ENCODE data around the gene KCNN3.

The KCNN3 gene

DNA sequence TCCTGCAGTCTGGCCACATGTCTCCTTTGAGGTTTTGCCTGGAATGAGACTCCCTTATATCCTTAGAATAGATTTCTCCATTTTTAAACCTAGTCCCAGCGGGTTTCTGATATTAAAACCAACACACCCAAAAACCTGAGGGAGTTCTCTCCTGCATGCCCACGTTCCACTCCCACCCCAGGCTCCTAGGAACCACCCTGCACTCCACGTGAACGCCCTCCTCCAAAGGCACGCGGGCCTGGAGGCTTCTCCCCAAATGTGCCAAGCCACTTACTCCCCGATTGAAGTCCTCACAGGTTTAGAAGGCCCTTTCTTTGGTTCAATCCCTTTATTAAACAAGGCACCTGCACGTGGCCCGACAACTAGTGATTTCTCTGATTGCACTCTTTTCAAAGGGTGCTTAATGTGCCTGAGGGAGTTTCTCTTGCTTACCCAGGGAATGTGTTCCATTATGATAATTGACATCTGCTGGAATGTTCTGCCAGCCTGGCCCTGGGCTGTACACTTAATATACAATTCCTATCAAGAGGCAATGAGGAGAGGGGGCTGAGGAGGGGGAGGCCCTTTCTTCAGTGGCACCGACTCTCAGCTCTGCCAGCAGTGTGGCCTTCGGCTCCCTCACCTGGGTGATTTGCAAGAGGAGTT lies 157.8 kb downstream of the KCNN3 start:
- ATAC-seq = no peak
- TF ChIP-seq CSDC2 (CRISPR knock-in tag; IDR thresholded peaks at IDR 0.05) (no peak), PPARA (CRISPR knock-in tag; IDR thresholded peaks at IDR 0.05; ENCODE audit: borderline replicate concordance) (no peak), CSRNP3 (CRISPR knock-in tag; IDR thresholded peaks at IDR 0.05) (no peak), TCF4 (CRISPR knock-in tag; IDR thresholded peaks at IDR 0.05; ENCODE audit: borderline replicate concordance) (no peak), TSHZ2 (CRISPR knock-in tag; IDR thresholded peaks at IDR 0.05) (no peak), RARB (CRISPR knock-in tag; IDR thresholded peaks at IDR 0.05) (no peak), ZC3H10 (CRISPR knock-in tag; IDR thresholded peaks at IDR 0.05) (no peak)

DNA sequence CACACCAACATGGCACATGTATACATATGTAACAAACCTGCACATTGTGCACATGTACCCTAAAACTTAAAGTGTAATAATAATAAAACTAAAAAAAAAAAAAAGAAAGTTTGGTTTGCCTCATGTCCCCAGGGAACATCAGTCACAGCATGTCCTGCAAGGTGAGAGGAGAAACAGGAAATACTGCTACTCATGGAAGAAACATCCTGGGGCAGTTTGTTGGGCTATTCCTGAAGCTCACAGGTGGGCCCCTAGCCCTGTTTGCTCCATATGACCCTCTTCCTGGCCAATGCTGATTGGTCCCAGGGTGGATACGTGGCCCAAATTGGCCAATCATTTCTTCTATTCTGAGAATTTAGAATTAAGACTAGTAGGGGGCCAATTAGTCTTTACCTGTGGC lies 158.7 kb downstream of the KCNN3 start:
- TF ChIP-seq PATZ1 (CRISPR knock-in tag; IDR thresholded peaks at IDR 0.05; ENCODE audit: borderline replicate concordance) (no peak), ISL1 (CRISPR knock-in tag; IDR thresholded peaks at IDR 0.05) (no peak), ZC3H10 (CRISPR knock-in tag; IDR thresholded peaks at IDR 0.05) (no peak), ZFP30 (CRISPR knock-in tag; IDR thresholded peaks at IDR 0.05) (no peak), ARNTL (CRISPR knock-in tag; IDR thresholded peaks at IDR 0.05; ENCODE audit: borderline replicate concordance, low read depth) (no peak), PPARA (CRISPR knock-in tag; IDR thresholded peaks at IDR 0.05; ENCODE audit: borderline replicate concordance) (no peak), ZNF70 (CRISPR knock-in tag; IDR thresholded peaks at IDR 0.05) (no peak), BACH2 (CRISPR knock-in tag; IDR thresholded peaks at IDR 0.05; ENCODE audit: borderline replicate concordance) (no peak), OSR1 (CRISPR knock-in tag; IDR thresholded peaks at IDR 0.05) (no peak), POU6F1 (CRISPR knock-in tag; IDR thresholded peaks at IDR 0.05; ENCODE audit: borderline replicate concordance, low read depth) (no peak), SNAI2 (CRISPR knock-in tag; IDR thresholded peaks at IDR 0.05) (no peak), RARB (CRISPR knock-in tag; IDR thresholded peaks at IDR 0.05) (no peak), ZFP3 (CRISPR knock-in tag; IDR thresholded peaks at IDR 0.05) (no peak), TCF4 (CRISPR knock-in tag; IDR thresholded peaks at IDR 0.05; ENCODE audit: borderline replicate concordance) (no peak), GLIS3 (CRISPR knock-in tag; IDR thresholded peaks at IDR 0.05) (no peak), CSDC2 (CRISPR knock-in tag; IDR thresholded peaks at IDR 0.05) (no peak), TSHZ2 (CRISPR knock-in tag; IDR thresholded peaks at IDR 0.05) (no peak), ZNF565 (CRISPR knock-in tag; conservative IDR thresholded peaks at IDR 0.05; ENCODE audit: low read depth) (no peak)
- TF ChIP-seq, protein P1, sequence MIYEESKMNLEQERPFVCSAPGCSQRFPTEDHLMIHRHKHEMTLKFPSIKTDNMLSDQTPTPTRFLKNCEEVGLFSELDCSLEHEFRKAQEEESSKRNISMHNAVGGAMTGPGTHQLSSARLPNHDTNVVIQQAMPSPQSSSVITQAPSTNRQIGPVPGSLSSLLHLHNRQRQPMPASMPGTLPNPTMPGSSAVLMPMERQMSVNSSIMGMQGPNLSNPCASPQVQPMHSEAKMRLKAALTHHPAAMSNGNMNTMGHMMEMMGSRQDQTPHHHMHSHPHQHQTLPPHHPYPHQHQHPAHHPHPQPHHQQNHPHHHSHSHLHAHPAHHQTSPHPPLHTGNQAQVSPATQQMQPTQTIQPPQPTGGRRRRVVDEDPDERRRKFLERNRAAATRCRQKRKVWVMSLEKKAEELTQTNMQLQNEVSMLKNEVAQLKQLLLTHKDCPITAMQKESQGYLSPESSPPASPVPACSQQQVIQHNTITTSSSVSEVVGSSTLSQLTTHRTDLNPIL (CRISPR knock-in tag; IDR thresholded peaks at IDR 0.05; ENCODE audit: low read depth) = no peak

More for the DNA sequence above, 158.7 kb downstream of the KCNN3 start:
- no peak for ATAC-seq

Data from SK-N-SH treated with all-trans-retinoic acid at 6 μM for 48 hours (cell line).